Activated CD8-positive, alpha-beta T cell treated with anti-CD3 and anti-CD28 coated beads, Interleukin-2, amount 10 ng/mL, durations not matched to agents 7 days and 5 days (primary cell): ENCODE measurements around the gene LCE1E. TPM values are rescaled to one million over a fixed set of nuclear protein-coding genes. Genes with fewer than 3 reads are reported as not detected.

Experiments used
- ATAC-seq: fragments of 150-1000 bp; cut with Tn5 transposase; one replicate; pipeline ENCODE4 v1.10.0; 2021; ENCODE audit warnings: moderate library complexity
- CTCF ChIA-PET: fragments of 350-600 bp; sonication (Branson Sonifier 250); formaldehyde crosslinking; loops from one replicate; lab custom pipeline; 2021; ENCODE audit warnings: antibody characterized with exemption; lab: Charles Lee
- POLR2A ChIA-PET: fragments of 350-600 bp; sonication (Branson Sonifier 250); formaldehyde crosslinking; loops from one replicate; lab custom pipeline; 2021; ENCODE audit warnings: antibody characterized with exemption; lab: Charles Lee
- DNase-seq: peaks from one replicate; pipeline ENCODE4 v3.0.0-alpha.2; 2020
- H3K27ac Mint-ChIP-seq: one replicate; pipeline ENCODE4 v1.8.0; 2021; ENCODE audit warnings: mild to moderate bottlenecking, mixed read lengths
- H3K27me3 Mint-ChIP-seq: one replicate; pipeline ENCODE4 v1.8.0; 2021; ENCODE audit warnings: low read depth, mixed read lengths
- H3K36me3 Mint-ChIP-seq: one replicate; pipeline ENCODE4 v1.8.0; 2021; ENCODE audit warnings: low read depth, mixed read lengths
- H3K4me1 Mint-ChIP-seq: one replicate; pipeline ENCODE4 v1.8.0; 2021; ENCODE audit warnings: low read depth, mixed read lengths
- H3K4me3 Mint-ChIP-seq: one replicate; pipeline ENCODE4 v1.8.0; 2021; ENCODE audit warnings: mild to moderate bottlenecking, mixed read lengths
- H3K9me3 Mint-ChIP-seq: one replicate; pipeline ENCODE4 v1.8.0; 2022; ENCODE audit warnings: mixed read lengths; ENCODE audit not compliant: insufficient read depth
- total RNA-seq, 2 experiments: library from RNA; stranded (reverse); gene quantifications; one replicate each; pipeline ENCODE4 v1.2.3, GENCODE V29; 2021

The LCE1E gene
- total RNA-seq, 2 experiments from 2014 or later, result not detected

GRCh38 chr1:152796421-152796820 is 10.4 kb downstream of the LCE1E start, which contains the start of gene LCE1D:
Gene LCE1D (plus strand): TSS chr1:152796721. CDS start chr1:152797795, 1,074 bp downstream.
- ChIA-PET CTCF (no interaction called here), POLR2A (no interaction called here)
- Mint-ChIP-seq H3K9me3 (no peaks in the 10 kb centered on the region), H3K27me3 (peaks cover 2% of the 10 kb centered on the region), H3K4me1 (no peaks in the 10 kb centered on the region), H3K27ac (no peak within 1 kb of the TSS), H3K36me3 (no peaks in the 10 kb centered on the region), H3K4me3 (no peak within 1 kb of the TSS)
- no peak for DNase-seq
- ATAC-seq, result no peak

DNA sequence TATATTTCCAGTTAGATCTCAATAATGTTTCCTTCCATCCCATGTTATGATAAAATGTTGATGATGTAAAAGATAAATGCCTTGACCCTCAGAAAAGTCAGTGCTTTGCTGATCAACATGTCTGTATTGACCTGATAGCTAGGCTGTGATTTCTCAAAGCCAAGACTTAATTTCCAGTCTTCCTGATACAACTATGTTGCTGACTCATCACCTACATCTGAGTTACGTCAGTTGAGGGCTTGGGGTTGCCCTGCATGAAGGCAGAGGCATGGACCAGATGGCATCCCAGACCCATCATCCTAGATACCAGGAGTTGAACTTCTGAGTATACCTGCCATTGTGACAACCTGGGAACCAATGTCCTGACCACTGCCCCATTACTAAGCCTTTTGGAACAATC is 15.3 kb downstream of the LCE1E start:
- CTCF ChIA-PET, result no interaction called here
- POLR2A ChIA-PET, result no interaction called here
- DNase-seq, result no peak
- Mint-ChIP-seq H3K36me3 (no peaks in the 10 kb centered on the region), H3K9me3 (no peaks in the 10 kb centered on the region), H3K4me1 (no peaks in the 10 kb centered on the region), H3K27me3 (peaks cover 2% of the 10 kb centered on the region), H3K4me3 (no peak overlapping the region), H3K27ac (no peak overlapping the region)
- no peak for ATAC-seq

DNA sequence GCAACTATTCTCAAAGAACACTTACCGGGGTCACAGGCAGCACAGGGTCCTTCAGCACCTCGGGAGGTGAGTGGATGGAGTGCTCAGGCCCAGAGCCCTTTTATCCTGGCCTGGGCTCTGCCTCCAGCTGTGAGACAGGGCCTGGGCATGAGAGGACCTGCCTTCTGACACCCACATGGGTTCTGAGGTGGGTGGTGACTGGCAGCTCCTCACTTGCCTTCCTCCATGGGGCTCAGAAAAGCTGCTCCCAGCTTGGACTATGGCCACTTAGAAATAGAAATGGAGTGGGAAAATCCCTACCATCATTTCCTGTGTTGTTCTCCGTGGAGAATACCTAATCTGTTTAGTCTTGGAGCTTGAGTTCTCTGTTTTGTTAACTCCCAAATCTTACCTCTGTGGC is 20.5 kb downstream of the LCE1E start, which contains the start of gene LCE1C:
TSS of gene LCE1C (minus strand) at position 76 of the 400 bp plus-strand sequence. CDS start 1,173 bp downstream, outside the sequence.
- ATAC-seq, result no peak
- Mint-ChIP-seq H3K4me1 (no peaks in the 10 kb centered on the region), H3K36me3 (no peaks in the 10 kb centered on the region), H3K27me3 (peaks cover 2% of the 10 kb centered on the region), H3K9me3 (no peaks in the 10 kb centered on the region), H3K27ac (no peak within 1 kb of the TSS), H3K4me3 (no peak within 1 kb of the TSS)
- CTCF ChIA-PET, result no interaction called here
- POLR2A ChIA-PET, result no interaction called here
- DNase-seq, result no peak

DNA sequence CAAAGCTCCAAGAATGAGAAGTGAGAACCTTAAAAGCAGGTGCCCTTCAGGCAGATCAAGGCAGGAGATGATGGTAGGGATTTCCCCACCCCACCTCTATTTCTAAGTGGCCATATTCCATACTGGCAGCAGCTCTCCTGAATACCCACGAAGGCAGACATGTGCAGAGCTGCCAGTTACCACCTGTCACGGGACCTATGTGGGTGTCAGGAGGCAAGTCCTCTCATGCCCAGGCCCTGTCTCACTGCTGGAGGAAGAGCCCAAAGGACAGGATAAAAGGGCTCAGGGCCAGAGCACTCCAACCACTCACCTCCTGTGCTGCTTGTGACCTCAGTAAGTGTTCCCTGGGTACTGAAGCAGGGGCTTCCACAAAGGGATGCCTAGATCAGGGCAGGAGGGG is 25.0 kb downstream of the LCE1E start:
- ATAC-seq (no peak), DNase-seq (no peak)
- Mint-ChIP-seq H3K27me3 (peaks cover 2% of the 10 kb centered on the region), H3K9me3 (no peaks in the 10 kb centered on the region), H3K4me1 (no peaks in the 10 kb centered on the region), H3K36me3 (no peaks in the 10 kb centered on the region), H3K4me3 (no peak overlapping the region), H3K27ac (no peak overlapping the region)
- ChIA-PET CTCF (no interaction called here), POLR2A (no interaction called here)

- ChIA-PET POLR2A (no interaction called here), CTCF (no interaction called here)
- Mint-ChIP-seq H3K4me1 (no peaks in the 10 kb centered on the region), H3K9me3 (no peaks in the 10 kb centered on the region), H3K4me3 (no peak within 1 kb of the TSS), H3K36me3 (no peaks in the 10 kb centered on the region), H3K27me3 (peaks cover 2% of the 10 kb centered on the region), H3K27ac (no peak within 1 kb of the TSS)
- ATAC-seq (no peak), DNase-seq (no peak)
These were observed 25.6 kb downstream of the LCE1E start, which contains the start of gene LCE1B for GRCh38 chr1:152811671-152812070. Gene LCE1B (plus strand): TSS chr1:152811971. CDS start chr1:152812447, 476 bp downstream.

- no peak for DNase-seq
- ATAC-seq, result no peak
- H3K9me3 Mint-ChIP-seq, result no peaks in the 10 kb centered on the region
- H3K4me1 Mint-ChIP-seq, result no peaks in the 10 kb centered on the region
- H3K4me3 Mint-ChIP-seq, result no peak overlapping the region
- CTCF ChIA-PET, result no interaction called here
- POLR2A ChIA-PET, result no interaction called here
- H3K27me3 Mint-ChIP-seq, result no peaks in the 10 kb centered on the region
- H3K27ac Mint-ChIP-seq, result no peak overlapping the region
- H3K36me3 Mint-ChIP-seq, result no peaks in the 10 kb centered on the region
These were observed 31.3 kb downstream of the LCE1E start for GRCh38 chr1:152817309-152817708.

- no peaks in the 10 kb centered on the region for H3K9me3 Mint-ChIP-seq
- H3K36me3 Mint-ChIP-seq, result no peaks in the 10 kb centered on the region
- POLR2A ChIA-PET, result no interaction called here
- H3K27ac Mint-ChIP-seq, result no peak overlapping the region
- H3K4me1 Mint-ChIP-seq, result no peaks in the 10 kb centered on the region
- CTCF ChIA-PET, result no interaction called here
- H3K27me3 Mint-ChIP-seq, result peaks cover 8% of the 10 kb centered on the region
- no peak for DNase-seq
- no peak for ATAC-seq
- H3K4me3 Mint-ChIP-seq, result no peak overlapping the region
These were observed 37.2 kb downstream of the LCE1E start for GRCh38 chr1:152823294-152823693.

DNA sequence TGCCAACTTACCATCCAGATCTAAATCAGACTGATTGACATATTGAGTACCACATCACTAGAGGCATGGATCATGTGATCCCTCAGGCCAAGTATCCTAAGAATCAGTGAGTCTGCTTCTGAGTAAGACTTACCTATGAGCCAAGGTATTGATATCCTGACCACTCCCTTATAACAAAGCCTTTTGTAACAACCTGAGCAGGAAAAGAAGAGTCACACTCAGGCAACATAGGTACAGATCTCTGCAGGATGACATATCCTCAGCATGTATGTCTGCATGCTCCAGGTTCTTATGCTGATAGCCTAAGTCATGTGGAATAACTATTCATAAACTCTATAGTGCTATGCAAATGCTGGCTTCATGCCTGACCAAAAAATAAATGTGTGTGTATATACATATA is 38.9 kb downstream of the LCE1E start:
- no peaks in the 10 kb centered on the region for H3K9me3 Mint-ChIP-seq
- H3K36me3 Mint-ChIP-seq, result no peaks in the 10 kb centered on the region
- peaks cover 8% of the 10 kb centered on the region for H3K27me3 Mint-ChIP-seq
- no peak overlapping the region for H3K27ac Mint-ChIP-seq
- POLR2A ChIA-PET, result no interaction called here
- no peak overlapping the region for H3K4me3 Mint-ChIP-seq
- DNase-seq (no peak), ATAC-seq (no peak)
- no peaks in the 10 kb centered on the region for H3K4me1 Mint-ChIP-seq
- CTCF ChIA-PET, result no interaction called here

DNA sequence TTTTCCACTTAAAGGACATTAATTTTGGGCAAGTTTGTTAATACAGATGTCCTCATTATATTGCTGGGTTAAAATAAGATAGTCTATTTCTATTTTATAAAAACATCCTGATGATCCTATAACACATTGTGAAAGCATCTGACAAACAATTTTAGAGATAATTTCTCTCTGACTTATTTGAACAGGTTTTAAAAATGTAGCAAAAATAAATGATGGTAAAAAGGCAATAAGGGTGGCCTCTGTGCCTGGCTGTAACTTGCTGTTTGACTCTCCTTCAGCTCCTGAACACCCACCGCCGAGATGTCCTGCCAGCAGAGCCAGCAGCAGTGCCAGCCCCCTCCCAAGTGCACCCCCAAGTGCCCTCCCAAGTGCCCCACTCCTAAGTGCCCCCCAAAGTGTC is 41.1 kb downstream of the LCE1E start, which contains the start of gene LCE1A:
TSS of gene LCE1A (plus strand) at position 301 of the 400 bp plus-strand sequence. CDS start at position 301, 0 bp downstream.
- no peak for DNase-seq
- POLR2A ChIA-PET, result no interaction called here
- H3K9me3 Mint-ChIP-seq, result no peaks in the 10 kb centered on the region
- H3K27me3 Mint-ChIP-seq, result peaks cover 8% of the 10 kb centered on the region
- CTCF ChIA-PET, result no interaction called here
- H3K36me3 Mint-ChIP-seq, result no peaks in the 10 kb centered on the region
- ATAC-seq, result no peak
- no peak within 1 kb of the TSS for H3K27ac Mint-ChIP-seq
- no peaks in the 10 kb centered on the region for H3K4me1 Mint-ChIP-seq
- H3K4me3 Mint-ChIP-seq, result no peak within 1 kb of the TSS

- H3K4me3 Mint-ChIP-seq, result no peak overlapping the region
- ChIA-PET CTCF (no interaction called here), POLR2A (no interaction called here)
- peaks cover 2% of the 10 kb centered on the region for H3K27me3 Mint-ChIP-seq
- no peak for ATAC-seq
- H3K9me3 Mint-ChIP-seq, result no peaks in the 10 kb centered on the region
- no peaks in the 10 kb centered on the region for H3K36me3 Mint-ChIP-seq
- DNase-seq, result no peak
- no peak overlapping the region for H3K27ac Mint-ChIP-seq
- H3K4me1 Mint-ChIP-seq, result no peaks in the 10 kb centered on the region
These were observed 50.8 kb downstream of the LCE1E start for GRCh38 chr1:152836870-152837269.

Other genes with a start within 250 kb of the LCE1E start
- gene LCE3E, start 219.5 kb upstream of the LCE1E start, total RNA-seq, result not detected
- gene LCE3D, start 205.7 kb upstream of the LCE1E start, total RNA-seq, result not detected
- gene LCE3C, start 186.0 kb upstream of the LCE1E start, total RNA-seq, result not detected
- gene LCE3B, start 172.4 kb upstream of the LCE1E start, total RNA-seq, result not detected
- gene LCE3A, start 163.2 kb upstream of the LCE1E start, total RNA-seq, result not detected
- gene LCE2D, start 122.9 kb upstream of the LCE1E start, total RNA-seq, result not detected
- not detected for gene LCE2C, start 111.0 kb upstream of the LCE1E start, total RNA-seq
- not detected for gene LCE2B, start 100.1 kb upstream of the LCE1E start, total RNA-seq
- not detected for gene LCE2A, start 87.9 kb upstream of the LCE1E start, total RNA-seq
- gene LCE4A, start 78.1 kb upstream of the LCE1E start, total RNA-seq, result not detected
- not detected for gene KPRP, start 28.2 kb upstream of the LCE1E start, total RNA-seq
- not detected for gene LCE1F, start 11.1 kb upstream of the LCE1E start, total RNA-seq
- not detected for gene LCE1D, start 10.5 kb downstream of the LCE1E start, total RNA-seq
- not detected for gene LCE1C, start 20.4 kb downstream of the LCE1E start, total RNA-seq
- gene LCE1B, start 25.7 kb downstream of the LCE1E start, total RNA-seq, result not detected
- gene LCE1A, start 41.2 kb downstream of the LCE1E start, total RNA-seq, result not detected
- gene LCE6A, start 56.6 kb downstream of the LCE1E start, total RNA-seq, result not detected
- gene LCE7A, start 73.7 kb downstream of the LCE1E start, total RNA-seq, result not detected
- not detected for gene SMCP, start 92.1 kb downstream of the LCE1E start, total RNA-seq
- not detected for gene IVL, start 122.3 kb downstream of the LCE1E start, total RNA-seq
- not detected for gene SPRR5, start 160.9 kb downstream of the LCE1E start, total RNA-seq
- not detected for gene SPRR4, start 184.4 kb downstream of the LCE1E start, total RNA-seq
- not detected for gene SPRR1A, start 197.8 kb downstream of the LCE1E start, total RNA-seq
- gene SPRR3, start 215.5 kb downstream of the LCE1E start, total RNA-seq, result not detected
- gene SPRR1B, start 244.9 kb downstream of the LCE1E start, total RNA-seq, result not detected